Bronchial epithelial cell (primary cell): ENCODE results near the gene SMYD1. TPM values are rescaled to one million over a fixed set of nuclear protein-coding genes. Genes with fewer than 3 reads are reported as not detected.

Source experiments
- DNase-seq: peaks from one replicate; pipeline ENCODE4 v3.0.0-alpha.2; 2010; ENCODE audit warnings: low read depth
- FAIRE-seq: peaks from 2 replicates; lab custom pipeline; 2011; peaks lifted over from hg19 to GRCh38; lab: Jason Lieb, UNC
- H3K27me3 ChIP-seq: 2 replicates; pipeline ENCODE4 v1.5.1; 2011; ENCODE audit warnings: low read length; ENCODE audit not compliant: control insufficient read depth, insufficient read depth
- H3K36me3 ChIP-seq: 2 replicates; pipeline ENCODE4 v1.5.1; 2011; ENCODE audit warnings: low read length; ENCODE audit not compliant: control insufficient read depth, insufficient read depth
- H3K4me3 ChIP-seq: 2 replicates; pipeline ENCODE4 v1.5.1; 2011; ENCODE audit warnings: mild to moderate bottlenecking, low read depth, low read length, control low read depth
- total RNA-seq: library from RNA; depleted of rRNA; stranded (reverse); fragments of >200 nt; gene quantifications from 2 replicates; pipeline ENCODE4 v1.2.1, GENCODE V29; 2014
- TF ChIP-seq, protein P1 (sequence below): IDR thresholded peaks from 2 replicates; pipeline ENCODE4 v1.5.1; 2011; ENCODE audit warnings: mild to moderate bottlenecking, moderate library complexity, low read length, control low read depth, inconsistent platforms; ENCODE audit not compliant: insufficient read depth, severe bottlenecking

The SMYD1 gene
- total RNA-seq, 1 donor from 2014 or later: not detected

DNA sequence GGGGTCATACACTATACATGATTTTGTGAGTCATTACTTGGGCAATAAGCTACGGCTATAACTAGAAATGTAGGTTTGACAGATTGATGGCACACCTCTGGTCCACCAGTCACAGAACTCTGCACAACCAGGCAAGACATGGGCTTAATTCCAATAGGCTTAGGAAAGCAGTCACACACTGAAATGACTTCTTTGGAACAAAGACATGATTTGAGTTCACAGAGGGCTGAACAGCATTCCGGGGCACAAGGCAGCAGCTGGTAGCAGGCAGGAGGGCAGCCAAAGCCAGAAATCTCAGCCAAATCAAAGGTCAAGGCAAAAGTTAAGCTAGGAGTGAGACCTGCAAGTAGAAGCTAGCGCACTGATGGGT is 32.8 kb downstream of the SMYD1 start:
- Histone ChIP-seq H3K4me3 (no peak overlapping the region), H3K27me3 (peaks cover 1% of the 10 kb centered on the region), H3K36me3 (no peaks in the 10 kb centered on the region)
- no peak for DNase-seq
- no peak for FAIRE-seq
- TF ChIP-seq, protein P1, sequence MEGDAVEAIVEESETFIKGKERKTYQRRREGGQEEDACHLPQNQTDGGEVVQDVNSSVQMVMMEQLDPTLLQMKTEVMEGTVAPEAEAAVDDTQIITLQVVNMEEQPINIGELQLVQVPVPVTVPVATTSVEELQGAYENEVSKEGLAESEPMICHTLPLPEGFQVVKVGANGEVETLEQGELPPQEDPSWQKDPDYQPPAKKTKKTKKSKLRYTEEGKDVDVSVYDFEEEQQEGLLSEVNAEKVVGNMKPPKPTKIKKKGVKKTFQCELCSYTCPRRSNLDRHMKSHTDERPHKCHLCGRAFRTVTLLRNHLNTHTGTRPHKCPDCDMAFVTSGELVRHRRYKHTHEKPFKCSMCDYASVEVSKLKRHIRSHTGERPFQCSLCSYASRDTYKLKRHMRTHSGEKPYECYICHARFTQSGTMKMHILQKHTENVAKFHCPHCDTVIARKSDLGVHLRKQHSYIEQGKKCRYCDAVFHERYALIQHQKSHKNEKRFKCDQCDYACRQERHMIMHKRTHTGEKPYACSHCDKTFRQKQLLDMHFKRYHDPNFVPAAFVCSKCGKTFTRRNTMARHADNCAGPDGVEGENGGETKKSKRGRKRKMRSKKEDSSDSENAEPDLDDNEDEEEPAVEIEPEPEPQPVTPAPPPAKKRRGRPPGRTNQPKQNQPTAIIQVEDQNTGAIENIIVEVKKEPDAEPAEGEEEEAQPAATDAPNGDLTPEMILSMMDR: no peak

DNA sequence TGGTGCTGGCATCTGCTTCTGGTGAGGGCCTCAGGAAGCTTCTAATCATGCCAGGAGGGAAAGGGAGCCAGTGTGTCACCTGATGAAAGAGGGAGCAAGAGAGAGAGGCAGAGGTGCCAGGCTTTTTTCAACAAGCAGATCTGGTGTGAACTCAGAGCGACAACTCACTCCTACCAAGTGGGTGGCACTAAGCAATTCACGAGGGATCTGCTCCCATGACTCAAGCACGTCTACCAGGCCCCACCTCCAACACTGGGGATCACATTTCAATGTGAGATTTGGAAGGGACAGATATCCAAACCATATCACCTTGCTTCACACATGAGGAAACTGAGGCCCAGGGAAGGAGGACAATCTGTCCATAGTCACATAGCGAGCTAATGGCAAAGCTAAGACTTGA is 41.2 kb downstream of the SMYD1 start:
- Histone ChIP-seq H3K4me3 (no peak overlapping the region), H3K27me3 (no peaks in the 10 kb centered on the region), H3K36me3 (no peaks in the 10 kb centered on the region)
- no peak for FAIRE-seq
- DNase-seq: no peak
- TF ChIP-seq, protein P1: no peak

DNA sequence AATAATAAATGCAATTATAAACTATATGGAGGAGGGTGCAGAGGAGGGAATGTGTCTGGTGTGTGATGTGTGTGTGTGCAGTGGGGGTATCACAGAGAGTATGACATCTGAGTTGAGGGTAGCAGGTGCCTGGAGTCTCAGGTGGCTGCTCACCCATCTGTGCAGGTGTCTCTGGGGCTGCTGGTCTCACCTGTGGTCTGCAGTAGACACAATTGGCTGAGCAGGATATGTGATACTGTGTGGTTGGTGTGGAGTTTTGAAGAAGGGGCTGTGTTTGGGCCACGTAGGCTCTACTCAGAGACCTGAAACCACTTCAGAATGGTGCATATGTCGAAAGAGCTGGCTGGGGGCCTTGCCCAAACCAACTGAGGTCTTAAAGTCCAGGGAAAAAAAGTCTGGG is 43.2 kb downstream of the SMYD1 start:
- DNase-seq (no peak), FAIRE-seq (no peak)
- no peaks in the 10 kb centered on the region for H3K27me3 ChIP-seq
- H3K4me3 ChIP-seq: no peak overlapping the region
- no peaks in the 10 kb centered on the region for H3K36me3 ChIP-seq
- TF ChIP-seq, protein P1: no peak

DNA sequence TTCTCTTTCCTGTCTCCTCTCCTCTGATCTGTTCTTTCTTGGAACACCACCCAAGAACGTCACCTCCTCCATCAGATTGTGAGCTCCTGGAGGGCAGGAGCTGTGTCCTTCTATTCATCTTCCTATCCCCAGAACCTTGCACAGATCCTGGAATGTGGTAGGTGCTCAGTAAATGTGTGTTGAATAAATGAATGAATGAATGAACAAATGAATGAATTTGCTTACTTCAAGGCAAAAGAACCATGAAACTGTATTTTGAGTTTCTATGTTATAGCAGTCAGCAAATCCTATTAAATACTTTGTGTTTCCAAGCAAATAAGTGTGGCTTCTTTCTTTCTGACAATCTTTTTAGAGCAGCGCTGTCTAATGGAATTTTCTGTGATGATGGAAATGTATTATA is 45.4 kb downstream of the SMYD1 start:
- FAIRE-seq (no peak), DNase-seq (no peak)
- Histone ChIP-seq H3K27me3 (no peaks in the 10 kb centered on the region), H3K36me3 (no peaks in the 10 kb centered on the region), H3K4me3 (no peak overlapping the region)
- TF ChIP-seq, protein P1: no peak

DNA sequence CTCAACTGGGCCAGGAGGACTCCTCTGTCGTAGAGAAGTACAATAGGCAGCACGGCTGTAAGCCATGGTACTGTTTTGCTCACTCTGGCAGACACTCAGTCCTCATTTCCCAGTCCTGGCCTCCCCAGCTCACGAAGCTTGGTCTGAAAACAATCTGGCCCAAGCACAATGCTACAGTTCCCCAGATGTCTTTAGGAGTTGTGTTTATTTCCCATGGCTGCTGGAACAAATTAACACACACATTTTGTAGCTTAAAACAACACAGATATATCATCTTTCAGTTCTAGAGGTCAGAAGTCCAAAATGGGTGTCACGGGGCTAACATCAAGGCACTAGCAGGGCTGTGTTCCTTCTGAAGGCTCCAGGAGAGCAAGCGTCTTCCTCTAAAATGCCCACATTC is 47.3 kb downstream of the SMYD1 start:
- Histone ChIP-seq H3K4me3 (no peak overlapping the region), H3K36me3 (no peaks in the 10 kb centered on the region), H3K27me3 (no peaks in the 10 kb centered on the region)
- FAIRE-seq (no peak), DNase-seq (no peak)
- TF ChIP-seq, protein P1: no peak

DNA sequence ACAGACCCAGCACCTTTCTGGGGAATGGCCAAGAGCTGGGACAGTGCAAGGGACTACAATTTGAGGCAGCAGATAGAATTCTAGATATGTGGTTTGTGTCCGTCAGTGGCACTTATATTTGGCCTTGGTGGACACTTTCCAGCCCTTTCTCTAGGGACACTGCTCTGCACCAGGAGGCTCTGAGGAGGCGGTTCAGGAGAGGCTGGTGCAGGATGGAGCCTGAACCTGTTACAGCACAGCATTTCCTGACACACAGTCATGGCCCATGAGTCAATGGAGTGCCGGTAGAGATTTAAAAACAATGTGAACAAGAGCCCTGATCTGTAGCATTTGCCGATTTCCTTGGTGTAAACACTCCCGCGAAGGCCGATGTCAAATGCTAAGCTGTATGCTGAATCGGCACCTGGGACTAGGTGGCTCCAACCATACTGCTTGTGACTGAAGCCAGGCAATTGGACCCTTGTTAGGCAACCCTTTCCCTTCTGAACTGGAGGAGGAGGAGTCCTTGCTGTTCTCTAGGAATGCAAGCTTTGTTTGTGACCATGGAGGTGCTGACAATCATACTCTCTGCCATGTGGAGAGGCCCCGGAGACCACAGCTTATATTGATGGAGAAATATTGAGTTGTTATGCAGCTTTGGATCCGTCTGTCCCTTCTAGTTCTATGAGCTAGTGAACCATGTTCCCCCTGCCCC is 48.3 kb downstream of the SMYD1 start:
- H3K27me3 ChIP-seq: no peaks in the 10 kb centered on the region
- TF ChIP-seq, protein P1: no peak
- no peak overlapping the region for H3K4me3 ChIP-seq
- no peaks in the 10 kb centered on the region for H3K36me3 ChIP-seq
- DNase-seq (no peak), FAIRE-seq (no peak)
